Lung (tissue), 12 donors: Measurements from ENCODE around the gene TP63. TPM values are rescaled to one million over a fixed set of nuclear protein-coding genes. Genes with fewer than 3 reads are reported as not detected.

Experiments used
- ATAC-seq: fragments of 200-7000 bp; cut with Tn5 transposase; one replicate; pipeline ENCODE4 v1.9.1; 2020; ENCODE audit warnings: moderate number of reproducible peaks; ENCODE audit not compliant: insufficient read depth, low FRiP score
- DNase-seq, 3 donors: peaks; one replicate each; pipeline ENCODE4 v3.0.0-alpha.2; 2013 to 2017
- H3K27ac ChIP-seq, 2 donors: one replicate each; pipeline ENCODE4 v1.5.1; 2013; ENCODE audit warnings: mild to moderate bottlenecking in 2 of 2, moderate library complexity in 2 of 2, control low read depth in 1 of 2, inconsistent platforms in 1 of 2, low read depth in 1 of 2, low read length in 1 of 2
- H3K27me3 ChIP-seq, 3 donors: one replicate each; pipeline ENCODE4 v1.5.1; 2013; ENCODE audit warnings: low read length in 2 of 3; ENCODE audit not compliant: control insufficient read depth in 3 of 3, insufficient read depth in 3 of 3
- H3K36me3 ChIP-seq, 4 donors: one replicate each; pipeline ENCODE4 v1.5.1; 2013; ENCODE audit warnings: low read length in 4 of 4, mild to moderate bottlenecking in 1 of 4, moderate library complexity in 1 of 4; ENCODE audit not compliant: control insufficient read depth in 4 of 4, insufficient read depth in 4 of 4
- H3K4me1 ChIP-seq, 5 donors: one replicate each; pipeline ENCODE4 v1.5.1; 2013; ENCODE audit warnings: low read length in 5 of 5, mild to moderate bottlenecking in 2 of 5, moderate library complexity in 1 of 5; ENCODE audit not compliant: control insufficient read depth in 5 of 5, insufficient read depth in 5 of 5
- H3K4me3 ChIP-seq: one replicate; pipeline ENCODE4 v1.5.1; 2013; ENCODE audit warnings: mild to moderate bottlenecking, control low read depth, moderate library complexity
- H3K9ac ChIP-seq, 2 donors: one replicate each; pipeline ENCODE4 v1.5.1; 2013; ENCODE audit warnings: low read length in 2 of 2, control low read depth in 1 of 2; ENCODE audit not compliant: insufficient read depth in 1 of 2
- H3K9me3 ChIP-seq, 4 donors: one replicate each; pipeline ENCODE4 v1.5.1; 2013; ENCODE audit warnings: low read length in 3 of 4, mild to moderate bottlenecking in 1 of 4, moderate library complexity in 1 of 4; ENCODE audit not compliant: control insufficient read depth in 4 of 4, insufficient read depth in 3 of 4
- CTCF ChIP-seq: IDR thresholded peaks from 2 replicates; pipeline ENCODE4 v1.5.1; 2012; ENCODE audit warnings: mild to moderate bottlenecking; ENCODE audit errors: control extremely low read depth, extremely low read depth
- WGBS, 2 donors: extraction: QIAGEN DNeasy Blood & Tissue Kit; methylation state at CpG; one replicate each; pipeline ENCODE4 v1.1.7; 2013; 5-methylcytosine and 5-hydroxymethylcytosine counted together
- polyA plus RNA-seq, 2 donors: library from polyadenylated mRNA; stranded (reverse); fragments of 200-250 nt; gene quantifications; one replicate each; pipeline ENCODE4 v1.2.1, GENCODE V29; 2013
- total RNA-seq, 2 donors: library from RNA; depleted of rRNA in 1 of 2; stranded (reverse); fragments of >200 nt in 1 of 2; gene quantifications; one replicate each; pipeline ENCODE4 v1.2.1, GENCODE V29; 2014 to 2021
- donor health status: control.
- donor health status: control.
- donor health status: Bipolar disorder and iron deficiency.
- donor health status: healthy.
- donor health status: DM: yes; HTN: yes; CAD: no.

Gene TP63
- total and polyA plus RNA-seq, 4 donors = 1.1 to 12.3 (median 2.7) TPM

GRCh38 chr3:189821262-189821661 lies 190.1 kb downstream of the TP63 start:
- no peak for DNase-seq
- ATAC-seq = no peak
- Histone ChIP-seq H3K4me1 (peaks cover 0 to 3% (median 0%) of the 10 kb centered on the region in 5 donors), H3K9ac (no peak overlapping the region), H3K27me3 (no peaks in the 10 kb centered on the region), H3K36me3 (no peaks in the 10 kb centered on the region), H3K9me3 (no peaks in the 10 kb centered on the region), H3K4me3 (no peak overlapping the region), H3K27ac (no peak overlapping the region)
- no peak for TF ChIP-seq CTCF
- WGBS, 2 donors = 59 to 66% methylated on average over 4 of the region's 4 CpGs

- no peak for DNase-seq
- TF ChIP-seq CTCF = no peak
- Histone ChIP-seq H3K9me3 (no peaks in the 10 kb centered on the region), H3K27ac (no peak overlapping the region), H3K4me3 (no peak overlapping the region), H3K4me1 (peaks cover 0 to 3% (median 0%) of the 10 kb centered on the region in 5 donors), H3K27me3 (no peaks in the 10 kb centered on the region), H3K9ac (no peak overlapping the region), H3K36me3 (no peaks in the 10 kb centered on the region)
- 59 to 70% methylated on average over 3 of the region's 3 CpGs for WGBS, 2 donors
- no peak for ATAC-seq
Observed at GRCh38 chr3:189822726-189823125, 191.5 kb downstream of the TP63 start.

- no peak for DNase-seq
- no peak for ATAC-seq
- 71 to 82% methylated on average over 5 of the region's 5 CpGs for WGBS, 2 donors
Observed at GRCh38 chr3:189824629-189825312, 193.6 kb downstream of the TP63 start.

More at GRCh38 chr3:189824629-189825312, 193.6 kb downstream of the TP63 start:
- TF ChIP-seq CTCF = no peak
- Histone ChIP-seq H3K36me3 (no peaks in the 10 kb centered on the region), H3K9me3 (no peaks in the 10 kb centered on the region), H3K4me1 (peaks cover 0 to 3% (median 0%) of the 10 kb centered on the region in 5 donors), H3K27me3 (no peaks in the 10 kb centered on the region), H3K4me3 (no peak overlapping the region), H3K9ac (no peak overlapping the region), H3K27ac (no peak overlapping the region)
